ENCODE data around the gene ADGRE2.

DNA sequence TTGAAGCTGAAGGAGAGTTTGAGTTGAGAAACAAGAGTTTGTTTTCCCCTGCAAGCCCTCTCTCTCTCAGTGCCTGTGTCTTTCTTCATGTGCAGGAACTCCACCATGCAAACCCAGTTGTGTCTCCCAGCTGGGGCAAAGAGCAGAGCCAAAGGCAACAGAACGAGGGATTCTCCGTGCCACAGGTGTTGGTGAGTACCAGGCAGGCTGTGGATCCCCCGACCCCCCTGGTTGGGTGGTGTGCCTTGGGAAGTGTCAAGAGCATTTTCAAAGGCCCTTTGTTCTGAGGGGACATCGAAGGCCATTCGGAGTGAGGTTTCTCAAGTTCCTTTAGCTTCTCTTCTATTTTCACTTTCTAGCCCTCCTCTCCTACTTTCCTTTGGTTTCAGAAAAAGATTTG is 82.9 kb downstream of the ADGRE2 start:
- TF ChIP-seq, protein P1, sequence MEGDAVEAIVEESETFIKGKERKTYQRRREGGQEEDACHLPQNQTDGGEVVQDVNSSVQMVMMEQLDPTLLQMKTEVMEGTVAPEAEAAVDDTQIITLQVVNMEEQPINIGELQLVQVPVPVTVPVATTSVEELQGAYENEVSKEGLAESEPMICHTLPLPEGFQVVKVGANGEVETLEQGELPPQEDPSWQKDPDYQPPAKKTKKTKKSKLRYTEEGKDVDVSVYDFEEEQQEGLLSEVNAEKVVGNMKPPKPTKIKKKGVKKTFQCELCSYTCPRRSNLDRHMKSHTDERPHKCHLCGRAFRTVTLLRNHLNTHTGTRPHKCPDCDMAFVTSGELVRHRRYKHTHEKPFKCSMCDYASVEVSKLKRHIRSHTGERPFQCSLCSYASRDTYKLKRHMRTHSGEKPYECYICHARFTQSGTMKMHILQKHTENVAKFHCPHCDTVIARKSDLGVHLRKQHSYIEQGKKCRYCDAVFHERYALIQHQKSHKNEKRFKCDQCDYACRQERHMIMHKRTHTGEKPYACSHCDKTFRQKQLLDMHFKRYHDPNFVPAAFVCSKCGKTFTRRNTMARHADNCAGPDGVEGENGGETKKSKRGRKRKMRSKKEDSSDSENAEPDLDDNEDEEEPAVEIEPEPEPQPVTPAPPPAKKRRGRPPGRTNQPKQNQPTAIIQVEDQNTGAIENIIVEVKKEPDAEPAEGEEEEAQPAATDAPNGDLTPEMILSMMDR (IDR thresholded peaks at IDR 0.05): no peak
- no peak for TF ChIP-seq POLR2A (IDR thresholded peaks at IDR 0.05)

All from Peyer's patch (tissue), 4 donors.